Dermis blood vessel endothelial cell (primary cell): Measurements from ENCODE around the gene NPHP1. TPM values are rescaled to one million over a fixed set of nuclear protein-coding genes. Genes with fewer than 3 reads are reported as not detected.

ENCODE experiments used
- total RNA-seq: library from RNA; depleted of rRNA; stranded (reverse); fragments of >200 nt; gene quantifications from 2 replicates; pipeline ENCODE4 v1.2.3, GENCODE V29; 2014

The NPHP1 gene
- total RNA-seq, 1 donor from 2014 or later: 2.9 TPM

Other genes starting within 250 kb of the NPHP1 start
- 39.3 and 52.5 TPM in 2 replicates for gene MALL, start 89.2 kb downstream of the NPHP1 start, total RNA-seq
- gene MTLN, start 7.5 kb upstream of the NPHP1 start, total RNA-seq: 29.4 and 52.8 TPM in 2 replicates